GM15510 (cell line): Measurements from ENCODE around the gene KRT35.

Source experiments
- POLR2A ChIP-seq: IDR thresholded peaks from 3 replicates; pipeline ENCODE4 v1.6.1; 2011; ENCODE audit warnings: borderline replicate concordance; ENCODE audit not compliant: insufficient read length; ENCODE audit errors: extremely low read depth

KRT35 gene

DNA sequence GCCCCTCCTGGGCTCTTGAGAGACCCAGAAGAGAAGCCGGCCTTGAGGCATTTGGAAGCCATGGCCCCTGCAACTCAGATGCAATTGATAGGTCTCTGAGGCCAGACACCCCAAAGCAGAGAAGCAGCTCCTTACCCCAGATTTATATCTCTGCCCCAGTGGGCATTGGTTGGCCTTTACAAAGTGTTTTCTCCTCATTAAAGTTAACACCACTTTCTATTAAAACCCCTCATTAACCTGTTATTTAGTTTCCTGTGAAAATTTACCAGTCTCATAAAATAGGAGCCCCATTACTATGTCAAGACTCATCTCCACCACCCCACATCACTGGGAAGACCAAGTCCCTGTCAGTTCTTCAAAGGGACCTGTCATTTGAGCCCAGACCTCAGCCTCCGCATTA is at the start of gene KRT35:
Gene KRT35, minus strand, starts transcription at position 116 of the 400 bp plus-strand sequence. Its CDS starts 54 bp downstream, at position 62.
- TF ChIP-seq POLR2A, result no peak

DNA sequence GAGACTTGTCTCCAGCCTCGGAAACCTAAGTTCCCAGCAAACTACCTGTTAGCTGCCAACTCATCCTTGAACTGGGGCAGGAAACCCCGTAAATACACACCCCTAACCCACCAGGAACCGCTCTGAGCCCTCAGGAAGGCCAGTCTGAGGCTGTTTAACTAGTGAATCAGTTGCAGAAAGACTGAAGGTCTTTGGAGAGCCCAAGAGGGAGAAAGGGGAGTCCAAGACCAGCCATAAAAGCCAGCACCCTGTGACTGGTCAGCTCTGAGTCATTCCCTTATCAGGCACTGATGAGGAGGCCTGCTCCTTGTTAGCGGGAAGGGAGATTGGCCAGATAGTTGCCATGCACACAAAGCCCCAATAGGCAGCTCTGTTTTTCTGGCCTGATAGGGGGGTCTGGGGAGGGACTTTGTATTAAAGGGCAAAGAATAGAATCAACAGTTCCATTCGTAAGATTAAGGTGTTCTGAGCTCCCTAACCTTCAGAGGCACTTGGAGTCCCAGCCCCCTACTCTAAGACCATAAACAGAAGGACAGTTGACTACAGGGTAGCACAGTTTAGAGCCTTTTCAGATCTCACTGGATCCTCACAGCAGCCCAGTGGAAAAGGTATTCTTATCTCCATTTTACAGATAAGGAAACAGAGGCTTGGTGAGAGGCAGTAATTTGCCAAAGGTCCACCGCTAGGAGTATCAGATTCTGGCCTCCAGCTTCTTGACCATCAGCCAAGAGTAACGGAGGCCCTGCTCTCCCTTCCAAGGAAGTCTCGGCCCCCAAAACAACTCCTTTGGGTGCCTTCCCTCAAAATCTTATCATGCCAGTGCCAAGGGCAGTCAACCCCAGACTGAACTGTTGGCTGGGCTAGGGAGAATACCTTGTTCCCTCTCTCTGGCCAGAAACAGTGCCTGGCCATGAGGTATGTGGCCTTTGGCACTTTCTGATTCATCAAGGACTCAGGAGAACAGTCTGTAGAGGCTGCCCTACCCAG is 49.4 kb upstream of the KRT35 start:
- no peak for TF ChIP-seq POLR2A

DNA sequence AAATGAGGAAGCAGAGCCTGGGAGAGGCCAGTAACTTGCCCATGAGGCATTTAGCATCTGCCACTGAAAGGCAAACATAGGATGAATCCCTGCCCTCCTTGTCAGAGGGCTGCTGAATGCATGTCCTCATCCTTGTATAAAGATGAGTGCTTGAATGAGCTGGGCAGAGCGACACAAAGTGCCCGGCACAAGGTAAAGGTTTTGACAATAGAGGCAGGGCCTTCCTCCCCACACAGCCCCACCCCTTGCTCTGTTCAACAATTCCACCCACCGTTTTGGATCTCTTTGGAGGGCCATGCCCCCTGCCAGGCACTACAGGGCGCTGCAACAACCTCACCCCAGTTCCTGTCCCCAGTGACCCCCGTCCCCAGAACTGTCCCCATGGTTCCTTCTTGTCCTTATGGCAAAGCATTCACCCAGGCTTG is 48.6 kb upstream of the KRT35 start:
- TF ChIP-seq POLR2A, result no peak

DNA sequence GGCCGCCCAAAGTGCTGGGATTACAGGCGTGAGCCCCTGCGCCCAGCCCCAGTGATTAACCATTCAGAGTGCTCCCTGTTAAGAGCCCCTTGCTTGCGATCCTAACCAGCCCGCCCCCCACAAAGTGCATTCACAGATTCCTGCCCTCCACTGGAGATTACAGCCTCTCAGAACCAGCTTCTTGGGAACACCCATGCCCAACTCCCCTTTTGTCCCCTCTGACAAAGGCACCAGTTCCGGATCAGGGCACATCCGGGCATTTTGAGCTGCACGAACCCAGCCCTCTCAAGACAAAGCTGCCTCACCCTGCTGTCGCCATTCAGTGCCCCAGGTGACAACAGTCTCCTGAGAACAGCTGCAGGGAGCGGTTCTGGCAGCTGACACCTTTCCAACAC is 48.0 kb upstream of the KRT35 start:
- no peak for TF ChIP-seq POLR2A

DNA sequence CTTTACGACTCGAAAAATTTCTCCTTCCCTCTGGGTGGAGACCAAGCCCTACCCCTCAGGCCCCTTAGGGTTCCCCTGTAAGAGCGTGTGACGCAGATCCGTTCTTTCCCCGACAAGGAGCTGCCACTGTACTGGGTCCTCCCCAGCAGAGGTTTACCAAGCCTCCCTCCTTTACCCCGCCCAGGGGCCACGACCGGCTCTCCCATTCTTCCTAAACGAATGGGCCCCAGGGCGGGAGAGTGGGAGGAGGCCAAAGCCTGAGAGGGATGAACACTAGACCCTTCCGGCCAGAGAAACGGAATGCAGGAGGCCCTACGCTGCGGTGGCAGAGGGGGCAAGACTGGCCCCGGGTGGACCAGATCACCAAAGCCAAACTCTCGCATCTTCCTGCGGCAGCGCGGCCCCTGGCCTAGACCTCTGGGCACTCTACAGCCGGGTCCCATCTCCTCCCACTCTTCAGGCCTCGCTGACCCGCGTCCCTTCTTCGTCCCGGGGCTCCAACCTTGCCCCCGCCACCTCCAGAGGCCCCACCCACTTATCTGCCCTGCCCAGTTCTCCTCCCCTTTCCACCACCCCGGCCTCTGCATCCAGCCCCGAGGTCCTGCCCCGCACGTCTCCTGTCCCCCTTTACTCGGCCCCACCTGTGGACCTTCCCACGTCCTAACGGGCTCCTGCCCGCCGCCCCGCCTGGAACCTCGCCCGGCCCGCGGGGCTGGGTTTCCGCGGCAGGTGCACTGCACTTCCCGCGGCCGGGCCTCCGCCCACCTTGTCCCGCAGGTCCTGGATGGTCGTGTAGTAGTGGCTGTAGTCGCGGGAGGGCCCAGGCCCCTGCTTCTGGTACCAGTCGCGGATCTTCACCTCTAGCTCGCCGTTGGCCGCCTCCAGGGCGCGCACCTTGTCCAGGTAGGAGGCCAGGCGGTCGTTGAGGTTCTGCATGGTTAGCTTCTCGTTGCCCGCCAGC is 46.4 kb upstream of the KRT35 start:
- no peak for TF ChIP-seq POLR2A

DNA sequence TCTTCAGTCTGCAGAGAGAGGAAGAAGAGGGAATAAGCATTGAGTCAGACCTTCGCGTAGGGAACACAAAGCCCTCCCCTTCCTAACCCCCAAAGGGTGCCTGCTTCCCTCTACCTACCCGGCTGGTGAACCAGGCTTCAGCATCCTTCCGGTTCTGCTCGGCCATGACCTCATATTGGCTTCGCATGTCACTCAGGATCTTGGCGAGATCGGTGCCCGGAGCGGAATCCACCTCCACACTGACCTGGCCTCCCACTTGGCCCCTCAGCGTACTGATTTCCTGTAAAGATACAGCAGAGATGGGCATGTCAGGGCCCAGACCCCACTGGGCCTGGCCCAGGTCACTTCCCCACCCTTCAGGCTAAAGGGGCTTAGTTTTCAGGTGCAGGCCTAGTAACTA is 43.3 kb upstream of the KRT35 start:
- no peak for TF ChIP-seq POLR2A

DNA sequence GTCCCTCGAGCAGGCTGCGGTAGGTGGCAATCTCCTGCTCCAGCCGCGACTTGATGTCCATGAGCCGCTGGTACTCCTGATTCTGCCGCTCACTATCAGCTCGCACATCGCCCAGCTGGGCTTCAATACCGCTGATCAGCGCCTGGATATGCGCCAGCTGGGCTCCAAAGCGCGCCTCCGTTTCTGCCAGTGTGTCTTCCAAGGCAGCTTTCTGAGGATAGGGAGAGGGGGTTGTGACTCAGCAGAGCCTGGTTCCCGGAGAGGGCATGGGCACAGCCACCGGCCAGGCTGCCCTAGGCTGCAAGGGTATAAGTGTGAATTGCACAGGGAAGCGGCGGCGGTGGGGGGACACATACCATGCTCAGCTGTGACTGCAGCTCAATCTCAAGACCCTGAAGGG is 42.8 kb upstream of the KRT35 start:
- TF ChIP-seq POLR2A, result no peak

DNA sequence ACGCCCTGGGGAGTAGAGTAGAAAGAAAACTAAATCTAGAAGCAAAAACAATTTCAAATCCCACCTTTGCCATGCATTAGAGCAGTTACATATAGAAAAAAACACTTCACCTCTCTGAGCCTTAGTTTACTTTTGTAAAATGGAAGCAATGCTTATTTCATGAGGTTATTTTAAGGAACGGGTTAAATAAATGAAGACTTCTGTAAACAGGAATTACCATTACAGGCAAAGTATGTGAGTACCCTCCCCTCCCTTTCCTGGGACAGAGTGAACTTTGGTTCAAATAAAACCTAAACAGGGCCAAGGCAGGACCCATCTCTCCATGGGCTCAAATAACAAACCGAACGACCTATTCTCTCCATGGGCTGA is 42.3 kb upstream of the KRT35 start:
- no peak for TF ChIP-seq POLR2A

DNA sequence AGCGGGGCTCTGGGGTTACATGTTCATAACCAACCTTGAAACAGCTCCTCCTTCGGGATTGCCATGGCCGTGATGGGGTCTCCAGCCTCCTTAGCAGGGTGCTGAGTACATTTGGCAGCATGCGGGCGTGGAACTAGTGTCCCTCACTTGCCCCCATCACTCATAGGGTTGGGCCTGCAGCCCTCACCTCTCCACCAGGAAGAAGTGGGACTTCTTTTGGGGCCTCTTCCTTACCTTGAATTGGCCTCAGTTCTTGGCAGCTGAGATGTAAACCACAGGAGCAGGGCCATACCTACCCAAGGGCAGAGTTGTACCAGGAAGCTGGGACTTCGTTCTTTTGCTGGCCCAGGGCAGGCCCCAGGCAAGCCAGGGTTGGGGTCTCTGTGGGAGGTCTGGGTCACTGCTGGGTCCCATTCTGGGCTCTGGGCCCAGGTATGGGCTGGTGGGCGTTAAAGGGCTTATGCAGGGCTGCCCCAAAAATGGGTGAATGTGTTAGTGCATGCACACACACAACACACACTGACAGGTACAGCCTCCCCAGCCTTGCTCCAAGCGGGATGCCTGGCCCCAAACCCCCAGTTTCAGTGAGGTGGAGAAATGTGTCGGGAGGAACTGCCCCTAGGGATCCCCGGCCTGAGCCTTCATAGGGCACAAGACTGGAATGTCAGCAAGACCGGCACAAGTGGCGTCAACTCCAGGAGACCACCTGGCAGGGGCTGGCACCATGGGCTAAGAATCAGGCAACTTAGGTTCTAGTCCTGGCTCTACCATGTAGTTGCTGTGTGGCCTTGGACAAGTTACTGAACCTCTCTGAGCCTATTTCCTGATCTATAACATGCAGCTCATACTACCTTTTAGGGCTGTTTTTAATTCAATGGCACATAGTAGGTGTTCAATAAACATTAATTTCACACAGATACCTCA is 41.6 kb upstream of the KRT35 start:
- no peak for TF ChIP-seq POLR2A

DNA sequence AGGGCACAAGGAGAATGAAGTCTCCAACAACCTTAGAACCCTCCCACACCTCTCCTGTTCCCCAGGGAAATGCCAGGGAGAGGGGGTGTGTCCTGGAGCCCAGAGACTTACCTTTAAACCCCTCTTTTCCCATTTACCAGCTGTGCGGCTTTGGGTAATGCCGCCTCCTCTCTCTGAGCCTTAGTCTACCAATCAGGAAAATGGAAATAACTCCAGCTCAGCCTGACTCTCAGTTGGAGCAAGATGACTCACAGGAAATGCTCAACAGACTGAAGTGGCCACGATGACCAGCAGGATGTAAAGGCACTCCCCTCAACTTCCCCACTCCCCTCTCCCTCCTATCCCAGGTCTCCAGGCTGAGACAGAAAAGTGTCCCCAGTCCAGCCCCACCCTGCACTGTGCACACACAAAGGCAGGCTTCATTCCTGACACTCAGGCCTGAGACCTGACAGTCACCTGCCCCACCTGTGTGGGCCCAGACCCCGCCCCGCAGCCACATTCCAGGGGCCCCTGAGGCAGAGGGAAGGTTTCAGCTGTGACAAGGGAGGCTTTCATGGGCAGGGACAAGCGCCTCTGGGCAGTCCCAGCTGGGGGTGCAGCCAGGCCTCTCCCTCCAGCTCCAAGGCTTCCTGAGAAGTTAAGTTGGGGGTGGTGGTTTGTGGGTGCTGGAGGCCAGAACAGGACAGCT is 40.8 kb upstream of the KRT35 start:
- TF ChIP-seq POLR2A, result no peak

DNA sequence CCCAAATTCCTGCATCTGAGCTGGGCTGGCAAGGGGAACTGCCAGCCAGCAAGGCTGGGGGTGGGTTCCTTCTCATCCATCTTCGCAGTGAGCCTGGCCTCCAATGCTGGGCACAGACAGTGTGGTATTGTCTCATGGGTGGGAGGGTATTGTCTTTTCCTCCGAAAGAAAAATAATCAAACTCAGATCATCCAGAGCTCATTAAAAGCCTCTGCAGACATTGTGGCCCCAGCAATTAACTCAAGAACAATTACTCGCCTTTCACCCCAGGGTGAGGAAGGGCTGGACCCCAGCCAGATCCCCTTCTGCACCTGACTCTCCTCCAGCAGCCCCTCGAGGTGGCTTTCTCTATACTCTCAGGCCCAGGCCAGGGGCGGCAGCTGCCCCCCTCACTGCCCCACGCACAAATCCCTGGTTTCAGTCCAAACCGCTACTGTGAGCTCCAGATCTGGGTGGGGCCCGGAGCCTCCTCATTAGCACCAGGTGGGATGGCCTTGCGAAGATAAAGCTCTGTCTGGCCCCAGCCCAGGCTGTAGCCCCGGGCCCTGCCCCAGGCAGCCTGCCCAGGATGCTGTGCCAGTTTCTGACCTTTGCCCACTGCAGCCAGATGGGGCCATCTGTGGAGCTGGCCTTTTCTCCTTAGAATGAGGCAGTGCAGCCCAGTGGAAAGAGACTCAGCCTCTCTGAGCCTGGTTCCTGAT is 40.0 kb upstream of the KRT35 start:
- no peak for TF ChIP-seq POLR2A

DNA sequence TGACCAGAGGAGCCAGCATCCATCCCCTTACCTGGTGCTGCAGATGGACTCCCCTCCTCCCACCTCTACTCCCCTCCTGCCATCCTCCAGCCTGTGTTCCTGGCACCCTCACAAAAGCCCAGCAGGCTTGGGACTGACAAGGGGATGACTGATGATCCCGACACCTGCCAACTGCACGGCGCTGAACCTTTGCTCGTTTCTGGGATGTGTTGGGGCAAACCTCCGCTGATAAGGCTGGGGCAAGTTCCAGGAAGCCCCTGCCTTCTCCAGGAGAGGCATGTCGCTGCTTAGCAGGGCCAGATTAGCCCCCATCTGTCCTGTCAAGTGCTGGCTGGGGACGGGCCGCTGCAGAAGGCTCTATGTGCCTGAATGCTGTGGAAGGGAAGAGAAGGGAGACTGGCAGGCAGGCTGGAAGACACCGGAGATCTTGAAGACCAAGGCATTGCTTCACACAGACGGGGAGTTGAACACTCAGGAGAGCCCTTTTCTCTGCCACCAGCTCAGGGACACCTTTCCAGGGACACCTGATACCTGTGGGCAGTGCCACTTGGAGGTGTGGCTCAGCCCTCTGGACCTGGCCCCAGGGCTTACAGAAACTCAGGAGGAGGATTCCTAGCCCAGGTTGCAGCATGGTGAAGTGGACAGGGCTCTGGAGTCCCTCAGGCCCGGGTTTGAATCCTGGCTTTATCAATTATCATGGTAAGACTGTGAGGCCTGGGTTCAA is 38.7 kb upstream of the KRT35 start:
- TF ChIP-seq POLR2A, result no peak
